GM10266 (cell line): ENCODE results near the gene TRAPPC14.

ENCODE experiments used
- DNase-seq: peaks from one replicate; pipeline ENCODE4 v3.0.0; 2012; ENCODE audit errors: extremely low spot score
- TF ChIP-seq, protein P1 (sequence below): IDR thresholded peaks from 2 replicates; pipeline ENCODE4 v1.5.1; 2012; ENCODE audit warnings: mild to moderate bottlenecking, low read depth; ENCODE audit not compliant: control insufficient read depth, insufficient read depth; ENCODE audit errors: missing control alignments

TRAPPC14 gene

GRCh38 chr7:100170101-100170897, 11.8 kb upstream of the TRAPPC14 start:
- TF ChIP-seq, protein P1, sequence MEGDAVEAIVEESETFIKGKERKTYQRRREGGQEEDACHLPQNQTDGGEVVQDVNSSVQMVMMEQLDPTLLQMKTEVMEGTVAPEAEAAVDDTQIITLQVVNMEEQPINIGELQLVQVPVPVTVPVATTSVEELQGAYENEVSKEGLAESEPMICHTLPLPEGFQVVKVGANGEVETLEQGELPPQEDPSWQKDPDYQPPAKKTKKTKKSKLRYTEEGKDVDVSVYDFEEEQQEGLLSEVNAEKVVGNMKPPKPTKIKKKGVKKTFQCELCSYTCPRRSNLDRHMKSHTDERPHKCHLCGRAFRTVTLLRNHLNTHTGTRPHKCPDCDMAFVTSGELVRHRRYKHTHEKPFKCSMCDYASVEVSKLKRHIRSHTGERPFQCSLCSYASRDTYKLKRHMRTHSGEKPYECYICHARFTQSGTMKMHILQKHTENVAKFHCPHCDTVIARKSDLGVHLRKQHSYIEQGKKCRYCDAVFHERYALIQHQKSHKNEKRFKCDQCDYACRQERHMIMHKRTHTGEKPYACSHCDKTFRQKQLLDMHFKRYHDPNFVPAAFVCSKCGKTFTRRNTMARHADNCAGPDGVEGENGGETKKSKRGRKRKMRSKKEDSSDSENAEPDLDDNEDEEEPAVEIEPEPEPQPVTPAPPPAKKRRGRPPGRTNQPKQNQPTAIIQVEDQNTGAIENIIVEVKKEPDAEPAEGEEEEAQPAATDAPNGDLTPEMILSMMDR: no peak
- DNase-seq: peak; percentile 8

DNA sequence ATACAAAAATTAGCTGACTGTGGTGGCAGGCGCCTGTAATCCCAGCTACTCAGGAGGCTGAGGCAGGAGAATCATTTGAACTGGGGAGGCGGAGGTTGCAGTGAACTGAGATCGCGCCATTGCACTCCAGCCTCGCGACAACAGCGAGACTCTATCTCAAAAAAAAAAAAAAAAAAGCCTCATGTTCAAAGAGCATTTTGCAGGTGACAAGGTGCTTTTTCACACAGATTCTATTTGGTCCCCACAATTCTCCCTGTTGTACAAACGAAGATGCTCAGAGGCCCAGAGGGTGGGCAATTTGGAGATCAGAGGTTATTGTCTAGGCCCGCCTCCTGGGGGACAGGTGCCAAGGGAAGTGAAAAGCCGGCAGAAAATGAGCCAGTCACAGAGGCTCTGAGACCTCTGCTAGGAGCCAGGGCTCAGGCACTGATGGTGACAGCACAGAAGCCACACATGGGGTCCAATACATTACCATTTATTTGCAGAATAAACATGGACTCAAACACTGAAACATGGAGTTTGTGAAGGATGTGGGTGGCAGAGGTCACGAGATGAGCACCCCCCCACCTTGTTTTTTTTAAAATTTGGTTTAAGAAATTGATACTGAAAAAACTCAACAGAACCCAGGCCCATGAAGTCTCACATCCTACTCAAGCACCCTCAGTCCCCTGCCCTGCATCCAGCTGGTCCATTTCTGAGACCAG, 10.8 kb upstream of the TRAPPC14 start:
- TF ChIP-seq, protein P1: no peak
- DNase-seq: peak; percentile 42

DNA sequence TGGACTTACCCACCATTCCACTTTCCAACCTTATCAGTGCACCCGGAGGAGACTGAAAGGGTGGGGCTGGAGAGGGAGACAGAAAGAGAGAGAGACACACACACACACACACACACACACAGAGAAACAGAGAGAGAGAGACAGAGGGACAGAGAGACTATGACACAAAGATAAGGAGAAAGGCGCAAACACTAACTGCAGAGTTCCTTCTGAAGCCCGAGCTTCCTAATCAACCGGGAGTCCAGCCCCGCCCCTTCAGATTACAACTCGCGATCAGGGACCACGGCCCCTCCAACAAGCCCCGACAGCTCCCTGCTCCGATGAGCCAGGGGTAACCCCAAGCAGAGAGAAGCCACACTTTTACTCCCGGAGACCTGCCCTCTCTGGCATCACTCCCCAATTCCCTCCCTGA, 9.4 kb upstream of the TRAPPC14 start:
- TF ChIP-seq, protein P1: no peak
- DNase-seq: peak; percentile 33

GRCh38 chr7:100166970-100167911, 8.7 kb upstream of the TRAPPC14 start:
- DNase-seq: peak; percentile 44
- TF ChIP-seq, protein P1: no peak

GRCh38 chr7:100166317-100166940, 7.9 kb upstream of the TRAPPC14 start:
- TF ChIP-seq, protein P1: no peak
- DNase-seq: peak; percentile 9

DNA sequence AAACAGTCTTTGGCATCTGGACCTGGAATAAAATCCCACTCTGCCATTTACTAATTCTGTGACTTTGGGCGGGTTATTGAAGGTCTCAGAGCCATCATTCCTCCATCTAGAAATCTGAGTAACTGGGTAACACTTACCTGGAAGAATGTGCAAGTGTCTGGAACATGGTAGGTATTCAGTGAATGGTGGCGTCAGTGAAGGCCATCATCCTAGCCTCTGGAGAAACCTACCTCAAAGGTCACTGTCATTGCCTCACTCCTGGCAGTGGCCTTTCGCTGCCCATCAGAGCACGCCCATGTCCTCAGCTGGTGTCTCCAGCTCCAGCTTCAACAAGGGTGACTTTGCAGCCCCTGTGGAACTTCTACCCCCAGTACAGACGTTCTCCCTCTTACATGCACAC, 5.3 kb upstream of the TRAPPC14 start:
- DNase-seq: no peak
- TF ChIP-seq, protein P1: no peak
